PFSK-1 (cell line): ENCODE measurements around the gene DST.

Source experiments
- POLR2AphosphoS5 ChIP-seq: IDR thresholded peaks from 2 replicates; pipeline ENCODE4 v1.6.1; 2012; ENCODE audit warnings: low read depth, mild to moderate bottlenecking, control low read depth, low read length, moderate library complexity
- REST ChIP-seq, 2 experiments: IDR thresholded peaks; 2 replicates each; pipeline versions ENCODE4 v1.6.1 to v1.8.0; 2011 to 2012; ENCODE audit warnings: low read depth in 2 of 2, low read length in 2 of 2, control low read depth in 1 of 2, inconsistent platforms in 1 of 2, mild to moderate bottlenecking in 1 of 2, moderate library complexity in 1 of 2; ENCODE audit not compliant: insufficient read depth in 1 of 2
- SIN3A ChIP-seq: IDR thresholded peaks from 2 replicates; pipeline ENCODE4 v1.6.1; 2012; ENCODE audit warnings: mild to moderate bottlenecking, low read length, moderate library complexity, borderline replicate concordance; ENCODE audit not compliant: insufficient read depth
- TAF1 ChIP-seq: IDR thresholded peaks from 2 replicates; pipeline ENCODE4 v1.6.1; 2012; ENCODE audit warnings: low read length, control low read depth, borderline replicate concordance; ENCODE audit not compliant: insufficient read depth

GRCh38 chr6:56607111-56607752 is 35.5 kb downstream of the DST start:
- no peak for TF ChIP-seq SIN3A
- no peak for TF ChIP-seq POLR2AphosphoS5
- no peak for TF ChIP-seq REST (IDR thresholded peaks at IDR 0.05; ENCODE audit: insufficient read depth in 1 of 2, low read depth in 2 of 2, low read length in 2 of 2)
- no peak for TF ChIP-seq TAF1
